B cell (primary cell): ENCODE measurements around the gene LSP1.
A peak's percentile ranks its signal among the peaks of the same experiment; 100 is the strongest.

Source experiments
- EZH2 ChIP-seq: IDR thresholded peaks from 2 replicates; pipeline ENCODE4 v1.6.1; 2012; ENCODE audit warnings: borderline replicate concordance, low read depth, mild to moderate bottlenecking, moderate library complexity, low read length; ENCODE audit not compliant: insufficient read depth, poor library complexity, severe bottlenecking
- TF ChIP-seq, protein P1 (sequence below): fragments of 200-600 bp; IDR thresholded peaks from one replicate; pipeline ENCODE4 v1.8.0; 2022; ENCODE audit warnings: antibody characterized with exemption, mild to moderate bottlenecking

DNA sequence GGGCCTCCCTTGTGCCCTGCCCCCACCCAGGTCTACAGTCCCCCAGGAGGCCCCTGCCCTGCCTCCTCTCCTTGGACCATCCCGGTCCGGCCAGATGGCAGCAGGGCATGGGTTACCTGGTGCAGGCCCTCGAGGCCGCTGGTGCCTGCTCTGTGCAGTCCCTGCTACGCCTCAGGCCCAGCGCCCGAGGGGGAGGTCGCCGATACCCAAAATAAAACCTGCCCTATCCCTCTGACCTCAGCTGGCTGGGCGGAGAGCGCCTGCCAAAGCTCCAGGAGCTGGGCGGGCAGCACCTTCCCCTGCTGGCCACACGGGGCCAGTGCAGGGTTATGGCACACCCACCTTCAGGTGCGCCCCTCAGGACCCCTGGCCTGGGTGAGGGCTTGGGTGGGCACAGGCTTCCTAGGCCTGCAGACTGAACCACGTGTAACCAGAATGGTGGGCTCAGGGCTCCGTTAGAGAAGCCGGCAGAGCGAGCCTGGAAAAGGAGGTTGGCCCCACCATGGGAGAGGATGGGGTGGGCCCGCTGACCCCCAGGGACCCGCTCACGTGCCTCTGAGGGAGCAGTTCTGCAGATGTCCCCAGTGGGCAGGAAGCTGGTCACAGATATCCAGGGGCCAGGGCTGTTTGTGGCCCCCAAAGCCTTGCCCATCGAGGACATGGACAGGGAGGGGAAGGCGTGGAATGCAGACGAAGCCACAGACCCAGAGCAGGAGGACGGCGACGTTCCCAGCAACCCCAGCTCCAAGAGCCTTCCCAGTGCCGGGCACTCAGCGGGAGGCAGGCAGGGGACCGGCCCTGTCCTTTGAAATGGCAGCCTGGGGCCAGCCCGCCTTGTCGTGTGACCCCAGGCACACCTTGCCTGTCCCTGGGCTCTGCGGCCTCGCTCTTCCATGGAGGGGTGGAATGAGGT lies 64.9 kb downstream of the LSP1 start:
- TF ChIP-seq, protein P1, sequence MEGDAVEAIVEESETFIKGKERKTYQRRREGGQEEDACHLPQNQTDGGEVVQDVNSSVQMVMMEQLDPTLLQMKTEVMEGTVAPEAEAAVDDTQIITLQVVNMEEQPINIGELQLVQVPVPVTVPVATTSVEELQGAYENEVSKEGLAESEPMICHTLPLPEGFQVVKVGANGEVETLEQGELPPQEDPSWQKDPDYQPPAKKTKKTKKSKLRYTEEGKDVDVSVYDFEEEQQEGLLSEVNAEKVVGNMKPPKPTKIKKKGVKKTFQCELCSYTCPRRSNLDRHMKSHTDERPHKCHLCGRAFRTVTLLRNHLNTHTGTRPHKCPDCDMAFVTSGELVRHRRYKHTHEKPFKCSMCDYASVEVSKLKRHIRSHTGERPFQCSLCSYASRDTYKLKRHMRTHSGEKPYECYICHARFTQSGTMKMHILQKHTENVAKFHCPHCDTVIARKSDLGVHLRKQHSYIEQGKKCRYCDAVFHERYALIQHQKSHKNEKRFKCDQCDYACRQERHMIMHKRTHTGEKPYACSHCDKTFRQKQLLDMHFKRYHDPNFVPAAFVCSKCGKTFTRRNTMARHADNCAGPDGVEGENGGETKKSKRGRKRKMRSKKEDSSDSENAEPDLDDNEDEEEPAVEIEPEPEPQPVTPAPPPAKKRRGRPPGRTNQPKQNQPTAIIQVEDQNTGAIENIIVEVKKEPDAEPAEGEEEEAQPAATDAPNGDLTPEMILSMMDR: peak; percentile 48
- no peak for TF ChIP-seq EZH2
